Activated gamma-delta T cell treated with Interleukin-2 at 50 U/mL for 16 hours (primary cell): ENCODE results near the gene SLFNL1.

ENCODE experiments used
- DNase-seq: peaks from one replicate; pipeline ENCODE4 v3.0.0-alpha.2; 2020

The SLFNL1 gene

DNA sequence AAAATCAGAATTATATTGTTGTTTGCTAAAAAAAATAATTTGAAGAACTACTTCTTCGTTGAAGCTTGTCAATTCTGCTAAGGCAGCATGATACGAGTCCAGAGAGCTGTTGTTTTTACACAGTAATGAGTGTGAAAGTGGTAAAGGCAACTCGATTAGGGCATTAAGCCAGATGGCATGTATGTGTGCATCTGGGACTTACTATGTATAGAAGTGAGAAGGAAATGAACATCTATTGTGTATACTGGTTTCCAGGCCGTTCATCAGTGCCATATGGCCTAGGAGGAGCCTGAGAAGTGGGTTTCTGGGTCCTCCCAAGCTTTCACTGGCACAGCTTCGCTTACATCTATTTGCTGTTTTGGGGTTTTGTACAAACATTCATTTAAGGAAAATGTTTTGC lies 36.4 kb downstream of the SLFNL1 start:
- DNase-seq, result no peak

DNA sequence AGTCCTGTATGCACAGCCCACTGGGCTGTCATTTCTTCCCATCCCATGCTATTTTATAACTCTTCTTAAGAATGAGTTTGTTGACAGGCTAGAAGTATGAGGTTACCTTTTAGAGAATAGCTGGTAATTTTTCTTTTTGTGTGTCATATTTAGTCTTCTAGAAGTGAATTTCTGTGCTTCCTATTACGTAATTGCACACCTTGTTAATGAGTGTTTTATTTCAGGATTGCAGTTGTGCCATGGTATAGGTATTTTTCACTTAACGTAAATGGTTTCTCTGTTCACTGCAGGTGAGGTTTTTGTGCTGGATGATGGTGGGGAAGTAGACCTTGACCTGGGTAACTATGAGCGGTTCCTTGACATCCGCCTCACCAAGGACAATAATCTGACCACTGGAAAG lies 37.0 kb downstream of the SLFNL1 start:
- DNase-seq, result no peak

DNA sequence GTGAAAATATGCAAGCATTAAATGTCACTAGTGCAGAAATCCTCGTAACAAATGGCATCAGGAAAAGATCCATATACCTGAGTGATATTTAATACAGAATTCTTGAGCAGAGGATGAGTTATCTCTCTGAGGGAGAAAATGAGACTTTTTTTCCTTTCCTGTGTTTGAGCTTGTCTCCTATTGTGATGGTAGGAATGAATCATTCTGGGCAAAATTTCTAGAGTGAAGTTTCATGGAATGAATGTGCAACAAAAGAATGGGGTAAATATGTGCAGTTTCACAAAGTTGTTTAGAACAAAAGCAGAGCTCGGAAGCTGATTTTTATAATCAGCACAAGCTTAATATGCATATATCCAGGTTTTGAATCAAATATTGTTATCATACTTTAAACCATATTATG lies 37.5 kb downstream of the SLFNL1 start:
- no peak for DNase-seq

DNA sequence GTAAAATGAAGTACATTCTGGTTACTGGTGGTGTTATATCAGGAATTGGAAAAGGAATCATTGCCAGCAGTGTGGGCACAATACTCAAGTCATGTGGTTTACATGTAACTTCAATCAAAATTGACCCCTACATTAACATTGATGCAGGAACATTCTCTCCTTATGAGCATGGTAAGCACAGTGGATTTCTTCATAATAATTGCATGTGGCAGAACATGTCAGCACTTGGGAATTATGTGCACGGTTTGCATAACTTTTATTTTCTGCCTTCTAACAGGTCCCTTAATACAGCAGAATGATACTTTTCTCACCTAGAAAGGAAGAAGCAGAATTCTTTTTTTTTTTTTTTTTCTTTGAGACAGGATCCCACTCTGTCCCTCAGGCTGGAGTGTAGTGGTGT lies 38.2 kb downstream of the SLFNL1 start:
- no peak for DNase-seq

DNA sequence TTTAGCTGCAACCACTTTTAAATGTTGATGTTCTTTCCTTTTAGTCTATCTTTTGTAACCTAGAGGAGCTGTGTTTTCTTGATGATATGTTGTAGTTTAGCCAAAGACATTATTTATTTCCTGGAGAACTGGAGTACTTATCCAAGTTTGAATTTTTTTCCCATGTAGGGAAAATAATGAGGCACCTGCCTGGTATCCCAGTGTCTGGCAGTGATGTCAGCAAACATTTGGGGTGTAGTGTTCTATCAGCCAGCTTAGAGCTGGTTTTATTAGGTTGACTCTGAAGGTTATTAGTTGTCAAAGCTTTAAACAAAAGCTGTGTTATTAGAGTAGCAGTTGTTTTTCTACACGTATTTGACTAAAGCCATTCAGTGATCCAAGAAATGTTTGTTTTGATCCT lies 38.8 kb downstream of the SLFNL1 start:
- DNase-seq, result no peak

DNA sequence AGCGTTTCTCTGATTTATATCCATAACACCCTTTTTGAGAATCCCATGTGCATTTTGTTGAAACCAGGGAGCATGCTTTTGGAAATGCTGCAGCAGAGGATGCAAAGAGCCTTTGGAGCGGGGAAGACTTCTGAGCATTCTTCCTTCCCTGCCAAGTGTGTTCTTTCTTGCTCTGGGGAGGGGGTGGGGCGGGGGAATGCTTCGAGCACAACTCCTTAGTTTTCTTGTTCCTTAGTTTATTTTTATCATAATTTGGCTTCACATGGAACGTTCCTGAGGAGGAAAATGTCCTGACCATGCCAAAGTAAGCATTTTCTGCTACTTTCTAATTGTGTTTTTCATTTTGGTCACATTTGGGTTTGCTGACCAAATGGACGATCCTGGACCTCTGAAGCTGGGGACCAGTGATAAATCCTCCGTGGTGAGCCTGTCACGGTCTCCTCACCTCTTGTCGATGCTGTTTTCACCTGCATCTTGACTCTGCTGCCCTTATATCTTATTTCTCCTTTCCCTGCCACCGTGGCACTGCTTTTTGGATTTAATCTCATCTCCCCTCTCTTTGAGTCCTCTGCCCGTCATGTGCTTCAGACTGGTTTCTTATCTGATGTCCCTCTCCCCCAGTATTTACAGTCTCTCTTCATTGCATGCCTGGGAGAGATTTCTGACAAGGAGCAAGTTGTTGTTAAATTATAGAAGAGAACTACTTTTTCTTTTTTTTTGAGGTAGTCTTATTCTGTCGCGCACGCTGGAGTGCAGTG lies 39.7 kb downstream of the SLFNL1 start:
- no peak for DNase-seq

DNA sequence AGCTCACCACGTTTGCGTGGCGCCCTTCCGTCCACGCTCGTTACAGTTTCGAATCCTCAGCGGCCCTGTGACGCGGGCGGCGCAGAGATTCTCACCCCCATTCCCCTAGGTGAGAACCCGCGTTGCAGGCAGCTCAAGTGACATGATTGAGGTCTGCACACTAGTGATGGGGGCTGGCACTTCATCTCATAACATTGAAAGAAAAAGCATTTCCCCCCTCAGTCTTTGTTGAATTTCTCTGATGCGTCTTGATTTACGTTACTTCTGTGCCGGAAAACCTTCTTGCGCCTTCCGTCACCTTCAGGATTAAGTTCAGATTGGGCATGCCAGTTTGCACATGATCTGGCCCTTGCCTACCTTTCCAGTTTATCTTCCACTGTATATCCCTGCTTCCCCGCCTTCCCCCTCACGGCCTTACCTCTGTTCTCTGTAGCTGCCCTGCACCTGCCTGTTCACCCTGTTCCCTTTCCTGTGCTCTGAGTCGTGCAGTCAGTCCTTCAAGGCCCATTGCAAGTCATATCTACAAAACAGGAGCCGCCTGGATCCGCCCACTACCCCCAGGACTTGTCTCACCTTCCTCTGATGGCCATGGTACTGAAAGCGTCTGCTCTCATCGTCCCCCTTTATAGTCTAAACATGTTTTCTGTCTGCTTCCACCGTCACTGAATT lies 40.9 kb downstream of the SLFNL1 start:
- peak; percentile 45 for DNase-seq

DNA sequence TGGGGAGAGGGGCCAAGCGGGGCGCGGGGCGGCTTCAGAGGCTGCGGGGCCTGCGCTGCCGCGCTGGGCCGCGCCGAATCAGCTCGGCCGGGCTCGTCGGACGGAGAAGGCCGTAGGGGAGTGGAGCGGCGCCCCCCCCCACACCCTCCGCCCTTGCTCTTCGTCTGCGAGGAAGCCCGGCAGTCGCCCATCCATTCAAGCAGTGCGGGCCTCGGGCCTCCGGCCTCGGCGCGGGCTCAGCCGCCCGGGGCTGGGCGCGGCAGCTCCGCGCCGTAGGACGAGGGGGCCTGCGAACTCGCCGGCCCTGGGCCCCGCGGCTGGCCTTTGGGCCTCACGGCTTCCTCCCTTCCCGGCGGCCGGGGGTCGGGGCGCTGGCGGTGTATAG lies 41.5 kb downstream of the SLFNL1 start:
- DNase-seq, result no peak

DNA sequence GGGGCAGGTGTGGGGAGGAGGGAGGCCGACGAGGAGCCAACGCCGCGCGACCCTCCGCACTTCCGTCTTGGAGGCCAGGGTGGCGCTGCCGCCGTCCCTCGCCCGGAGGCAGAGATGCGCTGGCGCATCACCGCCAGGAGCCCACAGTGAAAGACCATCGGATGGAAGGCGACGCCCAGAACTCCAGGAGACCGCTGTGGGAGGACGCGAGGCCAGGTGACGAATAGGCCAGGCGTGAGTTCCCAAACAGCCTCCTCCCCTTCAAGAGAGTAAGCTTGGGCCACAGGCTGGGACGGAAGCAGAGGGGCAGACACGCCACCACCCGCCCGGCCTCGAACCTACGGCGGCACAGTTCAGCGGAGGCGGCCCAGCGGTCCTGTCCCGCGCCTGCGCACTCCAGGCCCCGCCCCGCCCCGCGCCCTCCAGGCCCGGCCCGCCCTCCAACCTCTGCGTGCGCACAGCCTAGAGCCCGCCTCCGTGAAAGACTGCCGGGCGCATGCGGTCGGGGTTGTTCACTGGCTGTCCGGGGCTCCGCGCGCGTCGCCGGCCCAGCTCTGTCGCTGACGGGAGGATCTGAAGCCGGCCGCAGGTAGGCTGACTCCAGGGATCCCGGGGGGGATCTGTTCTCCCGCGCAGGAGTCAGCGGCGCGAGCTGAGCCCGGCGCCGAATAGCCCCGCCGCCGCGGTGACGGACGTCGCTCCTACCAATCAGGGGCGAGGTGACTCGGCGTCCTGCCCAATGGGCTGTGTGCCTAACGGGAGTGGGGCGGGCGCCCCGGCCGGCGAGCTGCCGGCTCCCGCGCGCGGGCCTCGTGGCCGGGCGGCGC lies 42.1 kb downstream of the SLFNL1 start, which contains the start of gene CTPS1:
TSS of gene CTPS1 (plus strand) at position 456 of the 827 bp plus-strand sequence. CDS start 3,595 bp downstream, outside the sequence.
- DNase-seq, result peak; percentile 95

DNA sequence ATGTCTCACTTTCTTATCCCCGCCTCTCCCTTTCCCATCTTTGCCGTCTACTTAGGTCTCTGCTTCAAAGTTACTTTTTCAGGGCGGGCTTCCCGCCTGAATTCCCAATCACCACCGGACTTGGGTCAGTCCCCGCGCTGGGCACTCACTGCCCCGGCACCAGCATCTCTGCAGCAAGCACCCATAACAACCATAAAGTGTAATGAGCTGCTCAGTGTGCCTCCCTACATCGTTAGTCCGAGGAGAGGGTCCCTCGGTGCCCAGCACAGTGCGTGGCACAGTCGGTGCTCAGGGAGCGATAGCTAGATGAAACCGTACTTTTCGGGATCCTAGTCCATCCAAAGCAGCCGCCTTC lies 42.7 kb downstream of the SLFNL1 start:
- DNase-seq, result no peak

DNA sequence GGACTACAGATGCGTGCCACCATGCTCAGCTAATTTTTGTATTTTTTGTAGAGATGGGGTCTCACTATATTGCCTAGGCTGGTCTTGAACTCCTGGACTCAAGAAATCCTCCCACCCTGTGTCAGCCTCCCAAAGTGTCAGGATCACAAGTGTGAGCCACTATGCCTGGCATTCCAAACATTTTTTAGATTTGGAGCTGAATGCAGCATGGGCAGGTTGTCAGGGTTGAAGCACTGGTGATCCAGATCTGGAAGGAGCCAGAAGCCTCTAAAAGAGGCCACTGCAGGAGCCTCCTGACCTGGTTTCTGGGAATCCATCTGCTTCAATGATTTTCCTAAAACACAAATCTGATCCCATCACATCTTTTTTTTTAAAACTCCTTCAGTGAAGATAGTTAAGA lies 43.8 kb downstream of the SLFNL1 start:
- no peak for DNase-seq

DNA sequence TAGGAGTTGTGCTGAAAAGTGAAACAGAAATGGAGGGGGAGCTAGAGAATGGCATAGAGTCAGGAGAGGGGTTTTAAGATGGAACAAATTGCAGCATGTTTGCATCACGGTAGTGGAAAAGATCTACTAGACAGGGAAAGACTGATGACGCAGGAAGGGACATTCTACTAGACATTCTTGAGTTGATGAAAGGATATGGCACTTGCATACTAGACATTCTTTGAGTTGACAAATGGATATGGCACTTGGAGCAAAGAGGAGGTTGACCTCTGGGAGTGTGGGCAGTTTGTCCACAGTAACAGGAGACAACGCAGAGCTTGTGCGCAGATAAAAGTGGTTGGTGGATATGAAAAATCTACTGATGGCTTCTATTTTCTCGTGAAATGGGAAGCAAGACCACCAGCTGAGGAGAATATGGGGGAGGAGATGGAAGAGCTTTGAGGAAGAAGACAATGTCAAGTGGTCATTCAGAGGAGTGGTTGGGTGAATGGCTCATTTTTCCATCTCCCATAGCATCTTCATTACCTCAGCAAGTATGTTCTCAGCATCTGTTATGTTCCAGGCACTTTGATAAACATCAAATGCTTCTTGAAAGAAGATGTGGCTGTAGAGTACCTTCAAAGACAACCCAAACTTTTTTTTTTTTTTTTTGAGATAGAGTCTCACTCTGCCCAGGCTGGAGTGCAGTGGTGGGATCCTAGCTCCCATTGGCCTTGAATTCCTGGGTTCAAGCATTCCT lies 44.4 kb downstream of the SLFNL1 start:
- DNase-seq, result no peak

DNA sequence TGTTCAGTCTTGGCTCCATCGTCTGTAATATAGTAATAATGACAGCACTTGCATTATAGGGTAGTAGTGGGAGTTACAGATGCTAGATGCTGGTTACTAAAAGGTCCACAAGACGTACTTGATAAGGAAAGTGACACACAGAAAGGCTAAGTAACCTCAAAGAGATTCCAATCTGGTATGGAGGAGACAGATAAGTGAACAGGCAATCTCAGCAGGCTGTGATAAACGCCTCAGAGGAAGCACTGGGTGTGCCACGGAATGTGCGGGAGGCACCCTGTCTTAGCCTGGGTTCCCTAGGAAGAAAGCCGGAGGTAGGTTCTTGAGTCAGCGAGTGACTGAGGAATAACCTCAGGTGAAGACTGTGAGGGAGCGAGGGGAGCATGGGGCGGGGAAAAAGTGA lies 46.6 kb downstream of the SLFNL1 start:
- no peak for DNase-seq

DNA sequence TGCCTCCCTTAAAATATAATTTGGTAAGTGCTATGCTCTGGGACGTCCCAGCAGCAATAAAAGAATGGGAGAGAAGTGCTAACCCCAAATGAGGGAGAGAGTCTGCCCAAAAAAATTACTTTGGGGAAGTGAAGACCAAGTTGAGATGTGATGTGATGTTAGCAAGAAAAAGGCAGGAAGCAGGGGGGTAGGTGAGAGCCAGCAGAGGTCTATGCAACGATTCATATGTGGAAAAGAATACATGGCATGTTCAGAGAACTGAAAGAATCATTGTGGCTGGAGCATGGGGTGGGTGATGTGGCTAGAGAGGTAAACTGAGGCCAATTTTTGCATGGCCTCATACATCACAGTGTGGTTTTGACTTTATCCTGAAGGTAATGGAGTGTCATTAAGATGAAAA lies 47.6 kb downstream of the SLFNL1 start:
- DNase-seq, result no peak

DNA sequence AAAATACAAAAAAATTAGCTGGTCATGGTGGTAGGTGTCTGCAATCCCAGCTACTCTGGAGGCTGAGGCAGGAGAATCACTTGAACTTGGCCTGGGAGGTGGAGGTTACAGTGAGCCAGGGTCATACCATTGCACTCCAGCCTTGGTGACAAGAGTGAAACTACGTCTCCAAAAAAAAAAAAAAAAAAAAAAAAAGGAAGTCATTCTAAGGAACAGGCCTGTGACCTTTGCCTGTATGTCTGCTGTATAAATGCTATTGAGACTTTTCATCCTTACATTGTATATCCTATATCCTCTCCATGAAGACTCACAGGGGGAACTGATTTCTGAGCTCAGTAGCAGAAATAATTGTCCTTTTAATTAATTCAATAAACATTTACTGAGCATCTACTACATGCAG lies 49.6 kb downstream of the SLFNL1 start:
- DNase-seq, result no peak

DNA sequence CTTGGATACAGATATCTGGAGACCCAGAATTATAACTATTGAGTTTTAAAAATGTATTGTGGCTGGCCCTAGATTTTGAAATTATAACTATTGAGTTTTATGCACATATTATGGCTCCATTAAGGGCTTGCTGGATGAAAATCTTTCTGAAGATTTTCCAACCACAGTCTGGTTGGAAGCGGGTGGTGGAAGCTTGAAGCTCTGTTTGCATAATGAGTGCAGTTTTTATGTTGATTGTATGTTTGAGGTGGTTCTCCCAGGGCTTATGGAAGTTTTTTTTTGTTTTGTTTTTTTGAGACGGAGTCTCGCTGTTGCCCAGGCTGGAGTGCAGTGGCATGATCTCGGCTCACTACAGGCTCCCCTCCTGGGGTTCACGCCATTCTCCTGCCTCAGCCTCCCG lies 52.1 kb downstream of the SLFNL1 start:
- no peak for DNase-seq

DNA sequence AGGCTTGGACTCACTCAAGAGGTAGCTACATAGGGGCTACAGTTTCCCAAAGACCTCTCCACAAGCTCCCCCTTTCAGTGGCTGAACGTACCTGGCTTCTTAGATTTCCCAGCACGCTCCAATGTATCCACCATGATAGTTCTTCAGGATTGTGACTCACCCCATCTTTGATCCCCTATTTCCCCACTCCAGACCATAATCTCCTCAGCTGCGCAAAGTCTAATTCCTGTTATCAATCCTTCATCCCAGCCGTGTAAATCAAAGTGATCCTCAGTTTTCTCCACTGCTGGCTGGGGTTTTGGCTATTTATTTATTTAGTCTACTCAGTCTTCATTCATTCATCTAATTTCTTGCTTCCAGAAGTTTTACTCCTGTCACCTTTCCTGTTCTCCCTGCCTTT lies 55.1 kb downstream of the SLFNL1 start:
- no peak for DNase-seq
